Urinary bladder (tissue), 4 donors: Measurements from ENCODE around the gene PSMA5. TPM values are rescaled to one million over a fixed set of nuclear protein-coding genes. Genes with fewer than 3 reads are reported as not detected.
"Not testable (repeated sequence)": the region's sequence is repeated elsewhere in the genome, so short reads cannot be mapped to it uniquely, and the experiment has no call there.

Experiments
- DNase-seq: peaks from one replicate; pipeline ENCODE4 v3.0.0-alpha.2; 2015; ENCODE audit errors: extremely low spot score
- H3K27ac ChIP-seq: one replicate; pipeline ENCODE4 v1.5.1; 2013; ENCODE audit warnings: low read depth, mild to moderate bottlenecking, moderate library complexity
- H3K36me3 ChIP-seq: one replicate; pipeline ENCODE4 v1.6.1; 2013; ENCODE audit warnings: mild to moderate bottlenecking, moderate library complexity; ENCODE audit not compliant: insufficient read depth
- H3K4me1 ChIP-seq: one replicate; pipeline ENCODE4 v1.6.1; 2013; ENCODE audit warnings: mild to moderate bottlenecking, moderate library complexity; ENCODE audit not compliant: insufficient read depth
- H3K4me3 ChIP-seq: one replicate; pipeline ENCODE4 v1.5.1; 2013; ENCODE audit warnings: low read depth, low read length
- WGBS: extraction: QIAGEN DNeasy Blood & Tissue Kit; methylation state at CpG from one replicate; pipeline ENCODE4 v1.1.7; 2013; 5-methylcytosine and 5-hydroxymethylcytosine counted together
- polyA plus RNA-seq: library from polyadenylated mRNA; stranded (reverse); fragments of 200-250 nt; gene quantifications from one replicate; pipeline ENCODE4 v1.2.3, GENCODE V29; 2013
- total RNA-seq: library from RNA; depleted of rRNA; stranded (reverse); fragments of >200 nt; gene quantifications from one replicate; pipeline ENCODE4 v1.2.3, GENCODE V29; 2014
- donor health status: healthy with polysubstance abuse.
- donor health status: healthy.

Gene PSMA5
- total and polyA plus RNA-seq, 2 donors = 35.5 to 53.5 TPM

GRCh38 chr1:109447524-109447923 lies 21.3 kb upstream of the PSMA5 start:
- no peak for DNase-seq
- H3K36me3 ChIP-seq = no peaks in the 10 kb centered on the region
- H3K4me1 ChIP-seq = no peaks in the 10 kb centered on the region
- WGBS = 67% methylated on average over 4 of the region's 4 CpGs
- no peak overlapping the region for H3K4me3 ChIP-seq
- H3K27ac ChIP-seq = no peak overlapping the region

- H3K4me1 ChIP-seq, H3K4me3 ChIP-seq, DNase-seq, H3K27ac ChIP-seq, H3K36me3 ChIP-seq: not testable (repeated sequence)
- WGBS = 51% methylated on average over 11 of the region's 11 CpGs
These were observed 19.9 kb upstream of the PSMA5 start for GRCh38 chr1:109445949-109446695.

GRCh38 chr1:109444346-109444745 lies 18.1 kb upstream of the PSMA5 start:
- H3K4me1 ChIP-seq = no peaks in the 10 kb centered on the region
- no peak for DNase-seq
- H3K4me3 ChIP-seq = no peak overlapping the region
- no peak overlapping the region for H3K27ac ChIP-seq
- no peaks in the 10 kb centered on the region for H3K36me3 ChIP-seq
- WGBS = 75% methylated on average over 1 of the region's 1 CpG

- Histone ChIP-seq H3K4me3 (no peak overlapping the region), H3K27ac (no peak overlapping the region), H3K4me1 (no peaks in the 10 kb centered on the region), H3K36me3 (no peaks in the 10 kb centered on the region)
- WGBS = 29% methylated on average over 2 of the region's 2 CpGs
- no peak for DNase-seq
These were observed 17.2 kb upstream of the PSMA5 start for GRCh38 chr1:109443476-109443875.

GRCh38 chr1:109441069-109441468 lies 14.8 kb upstream of the PSMA5 start:
- no peak for DNase-seq
- H3K27ac ChIP-seq = no peak overlapping the region
- no peak overlapping the region for H3K4me3 ChIP-seq
- H3K4me1 ChIP-seq = no peaks in the 10 kb centered on the region
- H3K36me3 ChIP-seq = no peaks in the 10 kb centered on the region
- 19% methylated on average over 1 of the region's 1 CpG for whole genome bisulfite sequencing

GRCh38 chr1:109438798-109439297 lies 12.6 kb upstream of the PSMA5 start:
- WGBS = 70% methylated on average over 3 of the region's 3 CpGs
- DNase-seq = no peak
- no peak overlapping the region for H3K4me3 ChIP-seq
- H3K27ac ChIP-seq = no peak overlapping the region
- no peaks in the 10 kb centered on the region for H3K4me1 ChIP-seq
- H3K36me3 ChIP-seq = no peaks in the 10 kb centered on the region

GRCh38 chr1:109434484-109434883 lies 8.2 kb upstream of the PSMA5 start:
- WGBS = 75% methylated on average over 1 of the region's 1 CpG
- Histone ChIP-seq H3K36me3 (no peaks in the 10 kb centered on the region), H3K4me3 (no peak overlapping the region), H3K27ac (no peak overlapping the region), H3K4me1 (no peaks in the 10 kb centered on the region)
- no peak for DNase-seq

GRCh38 chr1:109433322-109433721 lies 7.1 kb upstream of the PSMA5 start:
- 99% methylated on average over 1 of the region's 1 CpG for WGBS
- no peaks in the 10 kb centered on the region for H3K4me1 ChIP-seq
- H3K36me3 ChIP-seq = no peaks in the 10 kb centered on the region
- H3K27ac ChIP-seq = no peak overlapping the region
- no peak overlapping the region for H3K4me3 ChIP-seq
- DNase-seq = no peak

- DNase-seq = no peak
- H3K36me3 ChIP-seq = no peaks in the 10 kb centered on the region
These were observed 6.1 kb upstream of the PSMA5 start for GRCh38 chr1:109432336-109432735.

GRCh38 chr1:109427171-109427467 lies 871 bp upstream of the PSMA5 start:
- WGBS = 6% methylated on average over 7 of the region's 7 CpGs
- DNase-seq = no peak

More at GRCh38 chr1:109432336-109432735, 6.1 kb upstream of the PSMA5 start:
- Histone ChIP-seq H3K4me1 (no peaks in the 10 kb centered on the region), H3K4me3 (no peak overlapping the region), H3K27ac (no peak overlapping the region)

GRCh38 chr1:109425391-109426280 lies 612 bp downstream of the PSMA5 start:
- WGBS = under 1% methylated on average over 32 of the region's 32 CpGs
- Histone ChIP-seq H3K4me1 (peaks cover 1% of the 10 kb centered on the region), H3K36me3 (peaks cover under 1% of the 10 kb centered on the region), H3K27ac (peak overlapping the region; percentile 56), H3K4me3 (peak overlapping the region; percentile 73)
- no peak for DNase-seq

More at GRCh38 chr1:109427171-109427467, 871 bp upstream of the PSMA5 start:
- Histone ChIP-seq H3K36me3 (no peaks in the 10 kb centered on the region), H3K27ac (no peak overlapping the region), H3K4me3 (peak overlapping the region; percentile 50), H3K4me1 (peaks cover 1% of the 10 kb centered on the region)

GRCh38 chr1:109423498-109423897 lies 2.8 kb downstream of the PSMA5 start:
- H3K36me3 ChIP-seq = peaks cover 2% of the 10 kb centered on the region
- WGBS = 73% methylated on average over 2 of the region's 2 CpGs
- H3K27ac ChIP-seq = no peak overlapping the region
- H3K4me1 ChIP-seq = peaks cover 1% of the 10 kb centered on the region
- no peak overlapping the region for H3K4me3 ChIP-seq
- DNase-seq = no peak

- Histone ChIP-seq H3K27ac (no peak overlapping the region), H3K4me1 (no peaks in the 10 kb centered on the region), H3K36me3 (peaks cover 16% of the 10 kb centered on the region), H3K4me3 (no peak overlapping the region)
- WGBS = 80% methylated on average over 2 of the region's 2 CpGs
- no peak for DNase-seq
These were observed 13.7 kb downstream of the PSMA5 start for GRCh38 chr1:109412551-109412950.

GRCh38 chr1:109404838-109405237 lies 21.4 kb downstream of the PSMA5 start:
- DNase-seq = no peak
- Histone ChIP-seq H3K4me1 (no peaks in the 10 kb centered on the region), H3K36me3 (peaks cover 7% of the 10 kb centered on the region), H3K27ac (no peak overlapping the region), H3K4me3 (no peak overlapping the region)
- WGBS = 80% methylated on average over 4 of the region's 4 CpGs
